KMS-11 (cell line): ENCODE results near the gene NRBF2.

Experiments
- H2AFZ ChIP-seq: fragments of 200-600 bp; sonication (generic); 2 replicates; pipeline ENCODE4 v1.6.1; 2016; ENCODE audit warnings: antibody characterized with exemption, mixed run types, low read depth
- H3K27ac ChIP-seq: fragments of 200-600 bp; sonication (generic); 2 replicates; pipeline ENCODE4 v1.6.1; 2016; ENCODE audit warnings: mild to moderate bottlenecking, mixed run types
- H3K27me3 ChIP-seq: fragments of 200-600 bp; sonication (generic); 2 replicates; pipeline ENCODE4 v1.6.1; 2017; ENCODE audit warnings: mild to moderate bottlenecking, low read depth, mixed run types, moderate library complexity; ENCODE audit not compliant: insufficient read depth
- H3K36me3 ChIP-seq: fragments of 200-600 bp; sonication (generic); 2 replicates; pipeline ENCODE4 v1.6.1; 2017; ENCODE audit warnings: mild to moderate bottlenecking, mixed run types; ENCODE audit not compliant: insufficient read depth
- H3K4me1 ChIP-seq: fragments of 200-600 bp; sonication (generic); 2 replicates; pipeline ENCODE4 v1.6.1; 2016; ENCODE audit warnings: mild to moderate bottlenecking, low read depth, mixed run types; ENCODE audit not compliant: poor library complexity, severe bottlenecking
- H3K4me2 ChIP-seq: fragments of 200-600 bp; sonication (generic); 2 replicates; pipeline ENCODE4 v1.7.0; 2016; ENCODE audit warnings: mild to moderate bottlenecking, mixed run types
- H3K4me3 ChIP-seq: fragments of 200-600 bp; sonication (generic); IDR thresholded peaks from 2 replicates; pipeline ENCODE4 v1.6.1; 2017; ENCODE audit warnings: low read depth, low read length, mixed read lengths; ENCODE audit not compliant: insufficient read depth
- H3K79me2 ChIP-seq: fragments of 200-600 bp; sonication (generic); 2 replicates; pipeline ENCODE4 v1.6.1; 2016; ENCODE audit warnings: low read depth, mixed run types; ENCODE audit not compliant: insufficient read depth
- H3K9ac ChIP-seq: fragments of 200-600 bp; sonication (generic); 2 replicates; pipeline ENCODE4 v1.6.1; 2016; ENCODE audit warnings: mild to moderate bottlenecking, mixed run types
- H4K20me1 ChIP-seq: fragments of 200-600 bp; sonication (generic); 2 replicates; pipeline ENCODE4 v1.6.1; 2016; ENCODE audit warnings: mild to moderate bottlenecking, mixed run types; ENCODE audit not compliant: insufficient read depth
- TF ChIP-seq, protein P1 (sequence below): fragments of 200-600 bp; sonication (generic); conservative IDR thresholded peaks from 2 replicates; pipeline ENCODE4 v1.6.1; 2017; ENCODE audit warnings: low read depth, mild to moderate bottlenecking, antibody characterized with exemption, low read length, moderate library complexity, mixed read lengths

NRBF2 gene

DNA sequence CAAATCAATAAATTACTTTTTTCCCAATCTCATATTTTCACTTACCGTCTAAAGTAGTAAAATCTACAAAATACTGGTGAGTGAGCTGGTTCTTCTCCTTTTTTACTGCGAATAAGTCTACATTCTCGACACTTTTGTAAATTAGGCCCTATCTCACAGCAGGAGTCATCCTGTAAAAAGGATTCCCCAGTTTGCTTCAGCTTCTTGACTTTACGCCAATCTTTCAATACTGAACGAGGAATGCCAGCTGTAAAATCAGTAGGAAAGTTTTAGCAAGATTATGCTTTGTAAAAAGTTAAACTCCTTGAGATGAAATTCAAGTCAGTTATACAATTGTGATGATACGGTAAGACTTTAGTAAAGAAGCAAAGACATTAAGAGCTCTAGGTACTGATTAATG lies 67.3 kb downstream of the NRBF2 start:
- Histone ChIP-seq H3K9ac (no peak overlapping the region), H3K79me2 (peaks cover 2% of the 10 kb centered on the region; the same call in 1 of the 2 replicates), H3K4me2 (no peak overlapping the region), H3K36me3 (peaks cover 3% of the 10 kb centered on the region; the same call in 1 of the 2 replicates), H3K27ac (no peak overlapping the region), H3K4me1 (peaks cover 12% of the 10 kb centered on the region), H3K4me3 (no peak overlapping the region), H3K27me3 (no peaks in the 10 kb centered on the region), H4K20me1 (peaks cover 6% of the 10 kb centered on the region; the same call in 1 of the 2 replicates), H2AFZ (no peak overlapping the region)
- TF ChIP-seq, protein P1, sequence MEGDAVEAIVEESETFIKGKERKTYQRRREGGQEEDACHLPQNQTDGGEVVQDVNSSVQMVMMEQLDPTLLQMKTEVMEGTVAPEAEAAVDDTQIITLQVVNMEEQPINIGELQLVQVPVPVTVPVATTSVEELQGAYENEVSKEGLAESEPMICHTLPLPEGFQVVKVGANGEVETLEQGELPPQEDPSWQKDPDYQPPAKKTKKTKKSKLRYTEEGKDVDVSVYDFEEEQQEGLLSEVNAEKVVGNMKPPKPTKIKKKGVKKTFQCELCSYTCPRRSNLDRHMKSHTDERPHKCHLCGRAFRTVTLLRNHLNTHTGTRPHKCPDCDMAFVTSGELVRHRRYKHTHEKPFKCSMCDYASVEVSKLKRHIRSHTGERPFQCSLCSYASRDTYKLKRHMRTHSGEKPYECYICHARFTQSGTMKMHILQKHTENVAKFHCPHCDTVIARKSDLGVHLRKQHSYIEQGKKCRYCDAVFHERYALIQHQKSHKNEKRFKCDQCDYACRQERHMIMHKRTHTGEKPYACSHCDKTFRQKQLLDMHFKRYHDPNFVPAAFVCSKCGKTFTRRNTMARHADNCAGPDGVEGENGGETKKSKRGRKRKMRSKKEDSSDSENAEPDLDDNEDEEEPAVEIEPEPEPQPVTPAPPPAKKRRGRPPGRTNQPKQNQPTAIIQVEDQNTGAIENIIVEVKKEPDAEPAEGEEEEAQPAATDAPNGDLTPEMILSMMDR: no peak

DNA sequence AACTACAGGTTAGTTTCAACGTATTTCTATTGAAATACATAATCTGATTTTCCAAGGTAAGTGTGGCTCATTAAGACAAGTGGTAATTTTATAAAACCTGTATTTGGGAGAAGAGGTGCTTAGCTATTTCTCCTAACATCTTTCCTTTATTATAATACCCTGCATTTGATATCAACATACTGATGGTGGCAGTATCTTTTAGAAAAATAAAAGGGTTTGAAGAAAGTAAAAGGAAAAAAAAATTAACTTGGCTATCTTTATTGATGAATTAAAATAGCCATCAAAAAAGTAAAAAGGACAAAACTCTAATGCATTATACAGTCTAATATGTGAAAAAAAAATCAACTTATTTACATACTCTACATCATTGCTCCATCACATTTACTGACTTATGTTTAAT lies 68.0 kb downstream of the NRBF2 start:
- Histone ChIP-seq H3K36me3 (peaks cover 3% of the 10 kb centered on the region; the same call in 1 of the 2 replicates), H3K79me2 (peaks cover 3% of the 10 kb centered on the region; the same call in 1 of the 2 replicates), H3K27ac (no peak overlapping the region)

More for the DNA sequence above, 68.0 kb downstream of the NRBF2 start:
- H2AFZ ChIP-seq: no peak overlapping the region
- H4K20me1 ChIP-seq: peaks cover 6% of the 10 kb centered on the region; the same call in 1 of the 2 replicates
- peaks cover 16% of the 10 kb centered on the region for H3K4me1 ChIP-seq
- no peak overlapping the region for H3K9ac ChIP-seq
- no peaks in the 10 kb centered on the region for H3K27me3 ChIP-seq
- no peak overlapping the region for H3K4me3 ChIP-seq
- no peak overlapping the region for H3K4me2 ChIP-seq
- TF ChIP-seq, protein P1: no peak
